ENCODE data around the gene VPS13D.

VPS13D gene

GRCh38 chr1:12552951-12553921 lies 323.4 kb downstream of the VPS13D start:
- ATAC-seq (ENCODE audit: insufficient read depth, low read depth) (no peak), DNase-seq (no peak)
- Histone ChIP-seq H3K27ac (ENCODE audit: low read length) (no peak overlapping the region), H3K4me2 (ENCODE audit: insufficient read depth, low read length) (no peak overlapping the region), H4K20me1 (ENCODE audit: insufficient read depth, low read length) (no peaks in the 10 kb centered on the region), H3K36me3 (ENCODE audit: insufficient read depth, low read length) (no peaks in the 10 kb centered on the region), H3K9ac (ENCODE audit: low read depth, low read length) (no peak overlapping the region), H3K4me3 (ENCODE audit: low read depth in 1 of 2, low read length in 2 of 2) (no peak overlapping the region), H3K79me2 (ENCODE audit: insufficient read depth, low read length) (no peaks in the 10 kb centered on the region), H3K27me3 (ENCODE audit: insufficient read depth, low read length, poor library complexity) (no peaks in the 10 kb centered on the region), H3K4me1 (ENCODE audit: insufficient read depth, low read length) (no peaks in the 10 kb centered on the region), H2AFZ (ENCODE audit: low read depth, low read length) (no peak overlapping the region), H3K9me3 (ENCODE audit: insufficient read depth, low read length, severe bottlenecking) (no peaks in the 10 kb centered on the region)
- TF ChIP-seq CTCF (IDR thresholded peaks at IDR 0.05; ENCODE audit: borderline replicate concordance, extremely low read depth, low read length, poor library complexity, severe bottlenecking) (no peak), EZH2 (IDR thresholded peaks at IDR 0.05; ENCODE audit: borderline replicate concordance, low read depth, low read length, severe bottlenecking) (no peak)

DNA sequence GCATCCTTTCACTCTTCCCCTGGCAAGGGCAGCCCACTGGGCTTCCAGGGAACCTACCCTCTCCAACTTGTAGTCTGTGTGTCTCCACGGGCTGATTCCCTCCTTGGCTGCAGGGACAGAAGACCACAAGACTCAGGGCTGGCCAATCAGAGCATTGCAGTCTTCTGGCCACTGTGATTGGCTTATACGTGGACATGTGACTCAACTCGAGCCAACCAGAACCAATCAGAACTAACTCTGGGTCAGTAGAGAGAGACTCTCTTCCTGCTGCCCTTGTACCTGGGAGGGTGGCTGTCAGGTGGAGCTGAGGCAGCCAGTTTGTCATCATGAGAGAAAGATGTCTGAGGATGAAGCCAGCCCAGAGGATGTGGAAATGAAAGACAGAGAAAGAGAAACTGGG lies 324.1 kb downstream of the VPS13D start:
- H3K4me3 ChIP-seq (ENCODE audit: low read depth in 1 of 2, low read length in 2 of 2): no peak overlapping the region

DNA sequence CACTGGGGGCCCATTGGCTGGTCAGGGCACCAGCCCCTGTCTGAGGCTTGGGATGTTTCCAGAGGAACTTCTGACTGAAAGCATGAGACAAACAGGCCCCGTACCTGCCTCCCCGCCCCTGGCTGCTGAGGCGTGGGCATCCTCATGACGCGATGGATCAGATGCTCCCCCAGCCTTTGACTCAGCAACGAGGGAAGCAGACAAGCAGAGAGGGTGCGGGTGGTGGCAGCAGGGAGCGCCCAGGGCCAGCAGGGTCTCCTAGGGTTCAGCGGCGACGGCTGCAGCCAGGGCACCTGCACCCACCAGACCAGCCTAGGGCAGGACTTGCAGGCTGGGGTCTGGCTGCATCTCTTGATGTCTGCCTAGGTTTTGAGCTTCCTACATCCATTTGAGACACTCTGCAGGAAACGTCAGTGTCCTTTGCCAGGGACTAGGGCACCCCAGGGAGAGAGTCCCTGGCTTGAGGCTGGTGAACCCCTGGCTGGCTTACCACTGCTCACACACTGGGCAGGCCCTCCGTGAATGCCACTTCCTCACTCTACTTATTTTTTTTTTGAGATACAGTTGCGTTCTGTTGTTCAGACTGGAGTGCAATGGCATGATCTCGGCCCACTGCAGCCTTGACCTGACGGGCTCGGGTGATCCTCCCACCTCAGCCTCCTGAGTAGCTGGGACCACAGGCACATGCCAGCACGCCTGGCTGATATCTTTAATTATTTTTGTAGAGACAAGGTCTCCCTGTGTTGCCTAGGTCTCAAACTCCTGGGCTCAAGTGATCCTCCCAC lies 324.9 kb downstream of the VPS13D start:
- Histone ChIP-seq H3K27ac (ENCODE audit: low read length) (no peak overlapping the region), H3K36me3 (ENCODE audit: insufficient read depth, low read length) (no peaks in the 10 kb centered on the region), H3K9me3 (ENCODE audit: insufficient read depth, low read length, severe bottlenecking) (no peaks in the 10 kb centered on the region), H3K9ac (ENCODE audit: low read depth, low read length) (no peak overlapping the region), H3K4me2 (ENCODE audit: insufficient read depth, low read length) (no peak overlapping the region), H4K20me1 (ENCODE audit: insufficient read depth, low read length) (no peaks in the 10 kb centered on the region), H3K79me2 (ENCODE audit: insufficient read depth, low read length) (no peaks in the 10 kb centered on the region), H3K4me1 (ENCODE audit: insufficient read depth, low read length) (no peaks in the 10 kb centered on the region), H3K27me3 (ENCODE audit: insufficient read depth, low read length, poor library complexity) (no peaks in the 10 kb centered on the region), H2AFZ (ENCODE audit: low read depth, low read length) (no peak overlapping the region), H3K4me3 (ENCODE audit: low read depth in 1 of 2, low read length in 2 of 2) (no peak overlapping the region)
- ATAC-seq (ENCODE audit: insufficient read depth, low read depth): no peak
- no peak for DNase-seq
- TF ChIP-seq CTCF (IDR thresholded peaks at IDR 0.05; ENCODE audit: borderline replicate concordance, extremely low read depth, low read length, poor library complexity, severe bottlenecking): no peak
- TF ChIP-seq EZH2 (IDR thresholded peaks at IDR 0.05; ENCODE audit: borderline replicate concordance, low read depth, low read length, severe bottlenecking): no peak

More for the DNA sequence above, 324.1 kb downstream of the VPS13D start:
- H3K27ac ChIP-seq (ENCODE audit: low read length): no peak overlapping the region
- H3K4me1 ChIP-seq (ENCODE audit: insufficient read depth, low read length): no peaks in the 10 kb centered on the region
- no peak overlapping the region for H2AFZ ChIP-seq (ENCODE audit: low read depth, low read length)
- no peaks in the 10 kb centered on the region for H3K9me3 ChIP-seq (ENCODE audit: insufficient read depth, low read length, severe bottlenecking)
- H3K4me2 ChIP-seq (ENCODE audit: insufficient read depth, low read length): no peak overlapping the region
- ATAC-seq (ENCODE audit: insufficient read depth, low read depth) (no peak), DNase-seq (no peak)
- no peaks in the 10 kb centered on the region for H4K20me1 ChIP-seq (ENCODE audit: insufficient read depth, low read length)
- no peaks in the 10 kb centered on the region for H3K79me2 ChIP-seq (ENCODE audit: insufficient read depth, low read length)
- H3K36me3 ChIP-seq (ENCODE audit: insufficient read depth, low read length): no peaks in the 10 kb centered on the region
- H3K27me3 ChIP-seq (ENCODE audit: insufficient read depth, low read length, poor library complexity): no peaks in the 10 kb centered on the region
- no peak overlapping the region for H3K9ac ChIP-seq (ENCODE audit: low read depth, low read length)
- TF ChIP-seq EZH2 (IDR thresholded peaks at IDR 0.05; ENCODE audit: borderline replicate concordance, low read depth, low read length, severe bottlenecking) (no peak), CTCF (IDR thresholded peaks at IDR 0.05; ENCODE audit: borderline replicate concordance, extremely low read depth, low read length, poor library complexity, severe bottlenecking) (no peak)
